Measurements from ENCODE around the gene CCNG2. TPM values are rescaled to one million over a fixed set of nuclear protein-coding genes. Genes with fewer than 3 reads are reported as not detected.

Gene CCNG2
- 8.2 and 14.7 TPM in 2 replicates for total RNA-seq (ENCODE audit: low replicate concordance)

GRCh38 chr4:77156912-77157858, at the start of gene CCNG2:
Gene CCNG2, plus strand, starts transcription at chr4:77157207. Its CDS starts 1,326 bp downstream, at chr4:77158533.

Other genes with a start within 250 kb of the CCNG2 start
- gene SEPTIN11, start 207.5 kb upstream of the CCNG2 start, total RNA-seq (ENCODE audit: low replicate concordance): 207 and 225 TPM in 2 replicates
- gene CCNI, start 81.2 kb upstream of the CCNG2 start, total RNA-seq (ENCODE audit: low replicate concordance): 101 and 250 TPM in 2 replicates